ENCODE results near the gene ADRB2. TPM values are rescaled to one million over a fixed set of nuclear protein-coding genes. Genes with fewer than 3 reads are reported as not detected.

ADRB2 gene
- total RNA-seq, 1 experiment from 2014 or later, result 0.07 TPM

GRCh38 chr5:148829734-148830133 lies 3.3 kb downstream of the ADRB2 start:
- DNase-seq (ENCODE audit: extremely low read depth, low read depth), result no peak

- no peak for DNase-seq (ENCODE audit: extremely low read depth, low read depth)
These were observed 3.8 kb downstream of the ADRB2 start for GRCh38 chr5:148830211-148830610.

GRCh38 chr5:148831590-148832565 lies 5.5 kb downstream of the ADRB2 start:
- no peak for DNase-seq (ENCODE audit: extremely low read depth, low read depth)

GRCh38 chr5:148833122-148833521 lies 6.7 kb downstream of the ADRB2 start:
- no peak for DNase-seq (ENCODE audit: extremely low read depth, low read depth)

GRCh38 chr5:148833925-148834324 lies 7.5 kb downstream of the ADRB2 start:
- no peak for DNase-seq (ENCODE audit: extremely low read depth, low read depth)

- no peak for DNase-seq (ENCODE audit: extremely low read depth, low read depth)
These were observed 8.3 kb downstream of the ADRB2 start for GRCh38 chr5:148834689-148835088.

GRCh38 chr5:148836272-148837250 lies 10.2 kb downstream of the ADRB2 start:
- DNase-seq (ENCODE audit: extremely low read depth, low read depth), result no peak

- DNase-seq (ENCODE audit: extremely low read depth, low read depth), result no peak
These were observed 11.0 kb downstream of the ADRB2 start for GRCh38 chr5:148837383-148837782.

- no peak for DNase-seq (ENCODE audit: extremely low read depth, low read depth)
These were observed 11.9 kb downstream of the ADRB2 start for GRCh38 chr5:148838357-148838756.

GRCh38 chr5:148839960-148840359 lies 13.5 kb downstream of the ADRB2 start:
- DNase-seq (ENCODE audit: extremely low read depth, low read depth), result no peak

GRCh38 chr5:148840531-148840930 lies 14.1 kb downstream of the ADRB2 start:
- DNase-seq (ENCODE audit: extremely low read depth, low read depth), result no peak

GRCh38 chr5:148841519-148841918 lies 15.1 kb downstream of the ADRB2 start:
- DNase-seq (ENCODE audit: extremely low read depth, low read depth), result no peak

GRCh38 chr5:148842161-148842560 lies 15.8 kb downstream of the ADRB2 start:
- no peak for DNase-seq (ENCODE audit: extremely low read depth, low read depth)

- DNase-seq (ENCODE audit: extremely low read depth, low read depth), result no peak
These were observed 17.3 kb downstream of the ADRB2 start for GRCh38 chr5:148843510-148844318.

- no peak for DNase-seq (ENCODE audit: extremely low read depth, low read depth)
These were observed 18.2 kb downstream of the ADRB2 start for GRCh38 chr5:148844433-148845280.

- DNase-seq (ENCODE audit: extremely low read depth, low read depth), result no peak
These were observed 20.5 kb downstream of the ADRB2 start for GRCh38 chr5:148846930-148847329.

GRCh38 chr5:148847456-148847855 lies 21.0 kb downstream of the ADRB2 start:
- no peak for DNase-seq (ENCODE audit: extremely low read depth, low read depth)

GRCh38 chr5:148848393-148849031 lies 22.1 kb downstream of the ADRB2 start:
- no peak for DNase-seq (ENCODE audit: extremely low read depth, low read depth)

- no peak for DNase-seq (ENCODE audit: extremely low read depth, low read depth)
These were observed 23.1 kb downstream of the ADRB2 start for GRCh38 chr5:148849461-148849860.
